Measurements from ENCODE around the gene ECHDC3.

DNA sequence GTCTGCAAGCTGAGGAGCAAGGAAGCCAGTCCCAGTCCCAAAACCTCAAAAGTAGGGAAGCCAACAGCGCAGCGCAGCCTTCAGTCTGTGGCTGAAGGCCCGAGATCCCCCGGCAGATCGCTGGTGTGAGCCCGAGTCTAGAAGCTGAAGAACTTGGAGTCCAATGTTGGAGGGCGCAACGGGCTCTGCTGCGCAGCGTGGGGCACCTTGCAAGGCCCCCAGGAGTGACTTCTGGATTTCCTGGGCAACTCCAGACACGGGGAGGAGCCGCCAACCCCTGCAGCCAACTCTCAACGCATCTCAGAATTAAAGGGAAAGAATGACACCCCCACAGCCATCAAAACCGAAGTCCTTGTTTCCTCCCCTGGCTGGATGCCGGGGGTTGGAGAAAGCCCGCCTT, 62.2 kb downstream of the ECHDC3 start:
- TF ChIP-seq, protein P1, sequence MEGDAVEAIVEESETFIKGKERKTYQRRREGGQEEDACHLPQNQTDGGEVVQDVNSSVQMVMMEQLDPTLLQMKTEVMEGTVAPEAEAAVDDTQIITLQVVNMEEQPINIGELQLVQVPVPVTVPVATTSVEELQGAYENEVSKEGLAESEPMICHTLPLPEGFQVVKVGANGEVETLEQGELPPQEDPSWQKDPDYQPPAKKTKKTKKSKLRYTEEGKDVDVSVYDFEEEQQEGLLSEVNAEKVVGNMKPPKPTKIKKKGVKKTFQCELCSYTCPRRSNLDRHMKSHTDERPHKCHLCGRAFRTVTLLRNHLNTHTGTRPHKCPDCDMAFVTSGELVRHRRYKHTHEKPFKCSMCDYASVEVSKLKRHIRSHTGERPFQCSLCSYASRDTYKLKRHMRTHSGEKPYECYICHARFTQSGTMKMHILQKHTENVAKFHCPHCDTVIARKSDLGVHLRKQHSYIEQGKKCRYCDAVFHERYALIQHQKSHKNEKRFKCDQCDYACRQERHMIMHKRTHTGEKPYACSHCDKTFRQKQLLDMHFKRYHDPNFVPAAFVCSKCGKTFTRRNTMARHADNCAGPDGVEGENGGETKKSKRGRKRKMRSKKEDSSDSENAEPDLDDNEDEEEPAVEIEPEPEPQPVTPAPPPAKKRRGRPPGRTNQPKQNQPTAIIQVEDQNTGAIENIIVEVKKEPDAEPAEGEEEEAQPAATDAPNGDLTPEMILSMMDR (IDR thresholded peaks at IDR 0.05): no peak
- no peak for TF ChIP-seq POLR2A (IDR thresholded peaks at IDR 0.05)

Data from breast epithelium (tissue), 3 donors.